Liver (tissue), 9 donors: ENCODE data around the gene WIZ. TPM values are rescaled to one million over a fixed set of nuclear protein-coding genes. Genes with fewer than 3 reads are reported as not detected.

Source experiments
- DNase-seq: peaks from one replicate; pipeline ENCODE4 v3.0.0-alpha.2; 2017; ENCODE audit warnings: low spot score
- H3K27ac ChIP-seq, 2 donors: one replicate each; pipeline ENCODE4 v1.7.0; 2013; ENCODE audit warnings: inconsistent platforms in 2 of 2, low read length in 2 of 2, control low read depth in 1 of 2, low read depth in 1 of 2, mild to moderate bottlenecking in 1 of 2
- H3K27me3 ChIP-seq, 4 donors: one replicate each; pipeline versions ENCODE4 v1.6.1 to v1.7.0; 2013; ENCODE audit warnings: low read length in 3 of 4, inconsistent platforms in 1 of 4, mild to moderate bottlenecking in 1 of 4, moderate library complexity in 1 of 4; ENCODE audit not compliant: control insufficient read depth in 4 of 4, insufficient read depth in 4 of 4
- H3K36me3 ChIP-seq, 4 donors: one replicate each; pipeline versions ENCODE4 v1.6.1 to v1.7.0; 2013; ENCODE audit warnings: low read length in 3 of 4, mild to moderate bottlenecking in 3 of 4, low read depth in 1 of 4, moderate library complexity in 1 of 4; ENCODE audit not compliant: control insufficient read depth in 4 of 4, insufficient read depth in 3 of 4
- H3K4me1 ChIP-seq, 4 donors: one replicate each; pipeline versions ENCODE4 v1.6.1 to v1.7.0; 2013; ENCODE audit warnings: low read length in 3 of 4, mild to moderate bottlenecking in 3 of 4, moderate library complexity in 1 of 4; ENCODE audit not compliant: control insufficient read depth in 4 of 4, insufficient read depth in 4 of 4
- H3K4me3 ChIP-seq, 3 donors: one replicate each; pipeline versions ENCODE4 v1.6.1 to v1.7.0; 2013; ENCODE audit warnings: low read length in 3 of 3, control low read depth in 1 of 3, low read depth in 1 of 3, mild to moderate bottlenecking in 1 of 3
- H3K9ac ChIP-seq, 2 donors: one replicate each; pipeline ENCODE4 v1.7.0; 2013; ENCODE audit warnings: low read length in 2 of 2, mild to moderate bottlenecking in 2 of 2, moderate library complexity in 2 of 2, control low read depth in 1 of 2, low read depth in 1 of 2
- H3K9me3 ChIP-seq, 4 donors: one replicate each; pipeline versions ENCODE4 v1.6.1 to v1.7.0; 2013; ENCODE audit warnings: low read length in 3 of 4; ENCODE audit not compliant: control insufficient read depth in 4 of 4
- ATF3 ChIP-seq: IDR thresholded peaks from 2 replicates; pipeline ENCODE4 v1.6.1; 2016; ENCODE audit warnings: antibody characterized with exemption
- CTCF ChIP-seq: fragments of 150-350 bp; IDR thresholded peaks from 2 replicates; pipeline ENCODE4 v1.5.1; 2017; ENCODE audit warnings: improper control_type of control experiment, low read depth, low read length; ENCODE audit not compliant: missing input control
- EGR1 ChIP-seq, 2 donors: IDR thresholded peaks; 2 replicates each; pipeline ENCODE4 v1.6.1; 2016 to 2018; ENCODE audit warnings: antibody characterized with exemption in 2 of 2, low read depth in 2 of 2
- FOXA1 ChIP-seq: IDR thresholded peaks from 2 replicates; pipeline ENCODE4 v1.6.1; 2016; ENCODE audit warnings: antibody characterized with exemption
- HNF4A ChIP-seq, 2 donors: conservative IDR thresholded peaks; 2 replicates each; pipeline ENCODE4 v1.6.1; 2016; ENCODE audit warnings: antibody characterized with exemption in 2 of 2, mild to moderate bottlenecking in 2 of 2
- HNF4G ChIP-seq: IDR thresholded peaks from 2 replicates; pipeline ENCODE4 v1.6.1; 2016; ENCODE audit warnings: antibody characterized with exemption
- JUND ChIP-seq, 2 donors: IDR thresholded peaks; 2 replicates each; pipeline ENCODE4 v1.6.1; 2016; ENCODE audit warnings: antibody characterized with exemption in 2 of 2
- MAX ChIP-seq: IDR thresholded peaks from 2 replicates; pipeline ENCODE4 v1.6.1; 2016; ENCODE audit warnings: antibody characterized with exemption
- NR2F2 ChIP-seq: IDR thresholded peaks from 2 replicates; pipeline ENCODE4 v1.6.1; 2016; ENCODE audit warnings: antibody characterized with exemption
- RAD21 ChIP-seq, 2 donors: IDR thresholded peaks; 2 replicates each; pipeline ENCODE4 v1.6.1; 2016; ENCODE audit warnings: antibody characterized with exemption in 2 of 2, mild to moderate bottlenecking in 2 of 2
- RXRA ChIP-seq, 2 donors: IDR thresholded peaks; 2 replicates each; pipeline ENCODE4 v1.6.1; 2017 to 2018; ENCODE audit warnings: antibody characterized with exemption in 2 of 2, mild to moderate bottlenecking in 1 of 2
- SP1 ChIP-seq: IDR thresholded peaks from 2 replicates; pipeline ENCODE4 v1.6.1; 2018; ENCODE audit warnings: antibody characterized with exemption, mild to moderate bottlenecking
- YY1 ChIP-seq: IDR thresholded peaks from 2 replicates; pipeline ENCODE4 v1.6.1; 2016; ENCODE audit warnings: antibody characterized with exemption, mild to moderate bottlenecking
- WGBS: extraction: QIAGEN DNeasy Blood & Tissue Kit; methylation state at CpG from one replicate; pipeline ENCODE4 v1.1.7; 2013; 5-methylcytosine and 5-hydroxymethylcytosine counted together
- polyA plus RNA-seq, 2 donors: library from polyadenylated mRNA; stranded (reverse) in 1 of 2; unstranded in 1 of 2; fragments of 200-250 nt in 1 of 2; fragments of >200 nt in 1 of 2; fragmentation: Nextera tagmentation in 1 of 2; extraction: Ambion mirVana in 1 of 2; gene quantifications; one replicate each; pipeline versions ENCODE4 v1.2.1 to v1.2.3, GENCODE V29; 2013 to 2015
- total RNA-seq, 2 donors: library from RNA; depleted of rRNA; stranded (reverse); fragments of >200 nt; gene quantifications; one replicate each; pipeline ENCODE4 v1.2.3, GENCODE V29; 2014
- TF ChIP-seq, protein P1 (sequence below): IDR thresholded peaks from 2 replicates; pipeline ENCODE4 v1.6.1; 2016; ENCODE audit warnings: antibody characterized with exemption, mild to moderate bottlenecking
- donor health status: healthy.
- donor health status: healthy.
- donor health status: healthy.
- donor health status: healthy.
- donor health status: healthy.

The WIZ gene
- total and polyA plus RNA-seq, 4 donors: 3.8 to 12.7 (median 8.6) TPM

- H3K36me3 ChIP-seq: no peaks in the 10 kb centered on the region
- peaks cover 12 to 39% (median 23%) of the 10 kb centered on the region in 4 donors for H3K4me1 ChIP-seq
- WGBS: 96% methylated on average over 9 of the region's 9 CpGs
- TF ChIP-seq ATF3 (no peak), NR2F2 (no peak), HNF4G (no peak), MAX (no peak), HNF4A (conservative IDR thresholded peaks at IDR 0.05) (no peak), YY1 (no peak), FOXA1 (no peak)
- no peak overlapping the region for H3K27ac ChIP-seq
- H3K9me3 ChIP-seq: no peaks in the 10 kb centered on the region
- H3K9ac ChIP-seq: no peak overlapping the region
- H3K27me3 ChIP-seq: no peaks in the 10 kb centered on the region
- DNase-seq: no peak
- no peak overlapping the region for H3K4me3 ChIP-seq
Measured at GRCh38 chr19:15455996-15456395, 6.2 kb upstream of the WIZ start.

- 63% methylated on average over 17 of the region's 17 CpGs for WGBS
- no peak overlapping the region for H3K27ac ChIP-seq
- H3K4me1 ChIP-seq: peaks cover 13 to 41% (median 25%) of the 10 kb centered on the region in 4 donors
- no peaks in the 10 kb centered on the region for H3K27me3 ChIP-seq
- no peaks in the 10 kb centered on the region for H3K36me3 ChIP-seq
- no peak for DNase-seq
- H3K4me3 ChIP-seq: no peak overlapping the region
- peak; percentile 46 to 67 for TF ChIP-seq HNF4A (conservative IDR thresholded peaks at IDR 0.05)
- no peak for TF ChIP-seq EGR1 (IDR thresholded peaks at IDR 0.05; ENCODE audit: low read depth in 2 of 2)
- TF ChIP-seq RXRA (IDR thresholded peaks at IDR 0.05): peak; percentile 85 to 93
- TF ChIP-seq MAX: no peak
- no peak for TF ChIP-seq HNF4G
- TF ChIP-seq SP1: peak; percentile 23
- no peak for TF ChIP-seq YY1
- TF ChIP-seq NR2F2: peak; percentile 92
- no peak for TF ChIP-seq JUND (IDR thresholded peaks at IDR 0.05)
- TF ChIP-seq, protein P1, sequence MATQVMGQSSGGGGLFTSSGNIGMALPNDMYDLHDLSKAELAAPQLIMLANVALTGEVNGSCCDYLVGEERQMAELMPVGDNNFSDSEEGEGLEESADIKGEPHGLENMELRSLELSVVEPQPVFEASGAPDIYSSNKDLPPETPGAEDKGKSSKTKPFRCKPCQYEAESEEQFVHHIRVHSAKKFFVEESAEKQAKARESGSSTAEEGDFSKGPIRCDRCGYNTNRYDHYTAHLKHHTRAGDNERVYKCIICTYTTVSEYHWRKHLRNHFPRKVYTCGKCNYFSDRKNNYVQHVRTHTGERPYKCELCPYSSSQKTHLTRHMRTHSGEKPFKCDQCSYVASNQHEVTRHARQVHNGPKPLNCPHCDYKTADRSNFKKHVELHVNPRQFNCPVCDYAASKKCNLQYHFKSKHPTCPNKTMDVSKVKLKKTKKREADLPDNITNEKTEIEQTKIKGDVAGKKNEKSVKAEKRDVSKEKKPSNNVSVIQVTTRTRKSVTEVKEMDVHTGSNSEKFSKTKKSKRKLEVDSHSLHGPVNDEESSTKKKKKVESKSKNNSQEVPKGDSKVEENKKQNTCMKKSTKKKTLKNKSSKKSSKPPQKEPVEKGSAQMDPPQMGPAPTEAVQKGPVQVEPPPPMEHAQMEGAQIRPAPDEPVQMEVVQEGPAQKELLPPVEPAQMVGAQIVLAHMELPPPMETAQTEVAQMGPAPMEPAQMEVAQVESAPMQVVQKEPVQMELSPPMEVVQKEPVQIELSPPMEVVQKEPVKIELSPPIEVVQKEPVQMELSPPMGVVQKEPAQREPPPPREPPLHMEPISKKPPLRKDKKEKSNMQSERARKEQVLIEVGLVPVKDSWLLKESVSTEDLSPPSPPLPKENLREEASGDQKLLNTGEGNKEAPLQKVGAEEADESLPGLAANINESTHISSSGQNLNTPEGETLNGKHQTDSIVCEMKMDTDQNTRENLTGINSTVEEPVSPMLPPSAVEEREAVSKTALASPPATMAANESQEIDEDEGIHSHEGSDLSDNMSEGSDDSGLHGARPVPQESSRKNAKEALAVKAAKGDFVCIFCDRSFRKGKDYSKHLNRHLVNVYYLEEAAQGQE: no peak
- peak; percentile 30 to 59 for TF ChIP-seq RAD21 (IDR thresholded peaks at IDR 0.05)
- TF ChIP-seq CTCF: peak; percentile 30
- no peak overlapping the region for H3K9ac ChIP-seq
- H3K9me3 ChIP-seq: no peaks in the 10 kb centered on the region
Measured at GRCh38 chr19:15453906-15454860, 4.4 kb upstream of the WIZ start.
